WTC11 (cell line): ENCODE results near the gene SH3RF2.

Experiments used
- JUN ChIP-seq: sonication (generic); formaldehyde crosslinking; IDR thresholded peaks from 2 replicates; pipeline ENCODE4 v1.8.0; 2023; ENCODE audit warnings: mild to moderate bottlenecking, missing genetic modification reagents
- NFYB ChIP-seq: sonication (generic); formaldehyde crosslinking; conservative IDR thresholded peaks from 2 replicates; pipeline ENCODE4 v1.8.0; 2022; ENCODE audit warnings: low read depth, missing genetic modification reagents
- RELA ChIP-seq: sonication (generic); formaldehyde crosslinking; IDR thresholded peaks from 2 replicates; pipeline ENCODE4 v1.8.1; 2022; ENCODE audit warnings: missing genetic modification reagents, mild to moderate bottlenecking, borderline replicate concordance
- SP1 ChIP-seq: sonication (generic); formaldehyde crosslinking; conservative IDR thresholded peaks from 2 replicates; pipeline ENCODE4 v1.8.1; 2022; ENCODE audit warnings: missing genetic modification reagents
- TP53 ChIP-seq: sonication (generic); formaldehyde crosslinking; IDR thresholded peaks from 2 replicates; pipeline ENCODE4 v1.8.1; 2023; ENCODE audit warnings: mild to moderate bottlenecking, missing genetic modification reagents
- TF ChIP-seq, protein P1 (sequence below): fragments of 200-600 bp; IDR thresholded peaks from 2 replicates; pipeline ENCODE4 v1.8.0; 2022; ENCODE audit warnings: antibody characterized with exemption
- TF ChIP-seq, protein P2 (sequence below): sonication (generic); formaldehyde crosslinking; IDR thresholded peaks from 2 replicates; pipeline ENCODE4 v1.8.1; 2022; ENCODE audit warnings: low read depth, mild to moderate bottlenecking, moderate library complexity, missing genetic modification reagents, borderline replicate concordance
- TF ChIP-seq, protein P3 (sequence below): sonication (generic); formaldehyde crosslinking; IDR thresholded peaks from 2 replicates; pipeline ENCODE4 v1.8.0; 2022; ENCODE audit warnings: mild to moderate bottlenecking, missing genetic modification reagents
- TF ChIP-seq, protein P4 (sequence below): sonication (generic); formaldehyde crosslinking; conservative IDR thresholded peaks from 2 replicates; pipeline ENCODE4 v1.8.1; 2023; ENCODE audit warnings: mild to moderate bottlenecking, low read depth, missing genetic modification reagents, moderate library complexity
- TF ChIP-seq, protein P5 (sequence below): sonication (generic); formaldehyde crosslinking; IDR thresholded peaks from 2 replicates; pipeline ENCODE4 v1.8.1; 2023; ENCODE audit warnings: mild to moderate bottlenecking, missing genetic modification reagents

DNA sequence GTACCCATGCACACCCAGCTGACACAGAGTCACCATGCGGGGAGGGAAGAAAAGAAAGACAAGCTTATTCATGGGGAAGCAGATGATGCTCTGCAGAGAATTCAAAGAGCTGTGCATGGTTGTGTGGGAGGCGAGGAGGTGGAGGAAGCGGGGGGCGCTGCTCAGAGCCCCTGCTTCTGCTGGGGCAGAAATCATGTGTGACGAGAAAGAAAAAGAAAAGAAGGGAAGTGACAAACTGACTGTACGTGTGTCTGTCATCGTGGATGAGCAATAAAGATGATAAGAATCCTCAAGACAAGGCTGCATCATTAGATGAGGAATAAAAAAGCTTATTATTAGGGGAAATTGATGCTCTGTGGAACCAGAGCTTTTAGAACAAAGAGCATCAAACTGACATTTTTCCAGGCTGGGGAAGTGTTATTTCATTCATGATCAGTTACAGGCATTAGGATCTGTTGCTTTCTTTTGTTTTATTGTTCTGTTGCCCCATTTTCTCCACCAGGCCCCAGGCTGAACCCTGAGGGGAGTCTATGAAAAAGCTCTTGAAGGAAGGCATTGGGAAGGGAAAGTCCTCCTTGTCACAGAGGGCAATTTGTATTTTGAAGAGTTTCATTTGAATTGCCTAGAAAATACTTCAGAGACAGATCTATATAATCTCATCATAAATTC lies 20.3 kb upstream of the SH3RF2 start:
- no peak for TF ChIP-seq NFYB (CRISPR knock-in tag)
- TF ChIP-seq, protein P1, sequence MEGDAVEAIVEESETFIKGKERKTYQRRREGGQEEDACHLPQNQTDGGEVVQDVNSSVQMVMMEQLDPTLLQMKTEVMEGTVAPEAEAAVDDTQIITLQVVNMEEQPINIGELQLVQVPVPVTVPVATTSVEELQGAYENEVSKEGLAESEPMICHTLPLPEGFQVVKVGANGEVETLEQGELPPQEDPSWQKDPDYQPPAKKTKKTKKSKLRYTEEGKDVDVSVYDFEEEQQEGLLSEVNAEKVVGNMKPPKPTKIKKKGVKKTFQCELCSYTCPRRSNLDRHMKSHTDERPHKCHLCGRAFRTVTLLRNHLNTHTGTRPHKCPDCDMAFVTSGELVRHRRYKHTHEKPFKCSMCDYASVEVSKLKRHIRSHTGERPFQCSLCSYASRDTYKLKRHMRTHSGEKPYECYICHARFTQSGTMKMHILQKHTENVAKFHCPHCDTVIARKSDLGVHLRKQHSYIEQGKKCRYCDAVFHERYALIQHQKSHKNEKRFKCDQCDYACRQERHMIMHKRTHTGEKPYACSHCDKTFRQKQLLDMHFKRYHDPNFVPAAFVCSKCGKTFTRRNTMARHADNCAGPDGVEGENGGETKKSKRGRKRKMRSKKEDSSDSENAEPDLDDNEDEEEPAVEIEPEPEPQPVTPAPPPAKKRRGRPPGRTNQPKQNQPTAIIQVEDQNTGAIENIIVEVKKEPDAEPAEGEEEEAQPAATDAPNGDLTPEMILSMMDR: no peak
- TF ChIP-seq, protein P2, sequence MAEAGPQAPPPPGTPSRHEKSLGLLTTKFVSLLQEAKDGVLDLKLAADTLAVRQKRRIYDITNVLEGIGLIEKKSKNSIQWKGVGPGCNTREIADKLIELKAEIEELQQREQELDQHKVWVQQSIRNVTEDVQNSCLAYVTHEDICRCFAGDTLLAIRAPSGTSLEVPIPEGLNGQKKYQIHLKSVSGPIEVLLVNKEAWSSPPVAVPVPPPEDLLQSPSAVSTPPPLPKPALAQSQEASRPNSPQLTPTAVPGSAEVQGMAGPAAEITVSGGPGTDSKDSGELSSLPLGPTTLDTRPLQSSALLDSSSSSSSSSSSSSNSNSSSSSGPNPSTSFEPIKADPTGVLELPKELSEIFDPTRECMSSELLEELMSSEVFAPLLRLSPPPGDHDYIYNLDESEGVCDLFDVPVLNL (CRISPR knock-in tag): no peak
- TF ChIP-seq, protein P3, sequence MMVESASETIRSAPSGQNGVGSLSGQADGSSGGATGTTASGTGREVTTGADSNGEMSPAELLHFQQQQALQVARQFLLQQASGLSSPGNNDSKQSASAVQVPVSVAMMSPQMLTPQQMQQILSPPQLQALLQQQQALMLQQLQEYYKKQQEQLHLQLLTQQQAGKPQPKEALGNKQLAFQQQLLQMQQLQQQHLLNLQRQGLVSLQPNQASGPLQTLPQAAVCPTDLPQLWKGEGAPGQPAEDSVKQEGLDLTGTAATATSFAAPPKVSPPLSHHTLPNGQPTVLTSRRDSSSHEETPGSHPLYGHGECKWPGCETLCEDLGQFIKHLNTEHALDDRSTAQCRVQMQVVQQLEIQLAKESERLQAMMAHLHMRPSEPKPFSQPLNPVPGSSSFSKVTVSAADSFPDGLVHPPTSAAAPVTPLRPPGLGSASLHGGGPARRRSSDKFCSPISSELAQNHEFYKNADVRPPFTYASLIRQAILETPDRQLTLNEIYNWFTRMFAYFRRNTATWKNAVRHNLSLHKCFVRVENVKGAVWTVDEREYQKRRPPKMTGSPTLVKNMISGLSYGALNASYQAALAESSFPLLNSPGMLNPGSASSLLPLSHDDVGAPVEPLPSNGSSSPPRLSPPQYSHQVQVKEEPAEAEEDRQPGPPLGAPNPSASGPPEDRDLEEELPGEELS (CRISPR knock-in tag): no peak
- TF ChIP-seq, protein P4, sequence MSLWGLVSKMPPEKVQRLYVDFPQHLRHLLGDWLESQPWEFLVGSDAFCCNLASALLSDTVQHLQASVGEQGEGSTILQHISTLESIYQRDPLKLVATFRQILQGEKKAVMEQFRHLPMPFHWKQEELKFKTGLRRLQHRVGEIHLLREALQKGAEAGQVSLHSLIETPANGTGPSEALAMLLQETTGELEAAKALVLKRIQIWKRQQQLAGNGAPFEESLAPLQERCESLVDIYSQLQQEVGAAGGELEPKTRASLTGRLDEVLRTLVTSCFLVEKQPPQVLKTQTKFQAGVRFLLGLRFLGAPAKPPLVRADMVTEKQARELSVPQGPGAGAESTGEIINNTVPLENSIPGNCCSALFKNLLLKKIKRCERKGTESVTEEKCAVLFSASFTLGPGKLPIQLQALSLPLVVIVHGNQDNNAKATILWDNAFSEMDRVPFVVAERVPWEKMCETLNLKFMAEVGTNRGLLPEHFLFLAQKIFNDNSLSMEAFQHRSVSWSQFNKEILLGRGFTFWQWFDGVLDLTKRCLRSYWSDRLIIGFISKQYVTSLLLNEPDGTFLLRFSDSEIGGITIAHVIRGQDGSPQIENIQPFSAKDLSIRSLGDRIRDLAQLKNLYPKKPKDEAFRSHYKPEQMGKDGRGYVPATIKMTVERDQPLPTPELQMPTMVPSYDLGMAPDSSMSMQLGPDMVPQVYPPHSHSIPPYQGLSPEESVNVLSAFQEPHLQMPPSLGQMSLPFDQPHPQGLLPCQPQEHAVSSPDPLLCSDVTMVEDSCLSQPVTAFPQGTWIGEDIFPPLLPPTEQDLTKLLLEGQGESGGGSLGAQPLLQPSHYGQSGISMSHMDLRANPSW: no peak
- TF ChIP-seq SP1 (CRISPR knock-in tag): no peak
- TF ChIP-seq, protein P5, sequence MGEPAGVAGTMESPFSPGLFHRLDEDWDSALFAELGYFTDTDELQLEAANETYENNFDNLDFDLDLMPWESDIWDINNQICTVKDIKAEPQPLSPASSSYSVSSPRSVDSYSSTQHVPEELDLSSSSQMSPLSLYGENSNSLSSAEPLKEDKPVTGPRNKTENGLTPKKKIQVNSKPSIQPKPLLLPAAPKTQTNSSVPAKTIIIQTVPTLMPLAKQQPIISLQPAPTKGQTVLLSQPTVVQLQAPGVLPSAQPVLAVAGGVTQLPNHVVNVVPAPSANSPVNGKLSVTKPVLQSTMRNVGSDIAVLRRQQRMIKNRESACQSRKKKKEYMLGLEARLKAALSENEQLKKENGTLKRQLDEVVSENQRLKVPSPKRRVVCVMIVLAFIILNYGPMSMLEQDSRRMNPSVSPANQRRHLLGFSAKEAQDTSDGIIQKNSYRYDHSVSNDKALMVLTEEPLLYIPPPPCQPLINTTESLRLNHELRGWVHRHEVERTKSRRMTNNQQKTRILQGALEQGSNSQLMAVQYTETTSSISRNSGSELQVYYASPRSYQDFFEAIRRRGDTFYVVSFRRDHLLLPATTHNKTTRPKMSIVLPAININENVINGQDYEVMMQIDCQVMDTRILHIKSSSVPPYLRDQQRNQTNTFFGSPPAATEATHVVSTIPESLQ (CRISPR knock-in tag): no peak
- TF ChIP-seq JUN: no peak
- TF ChIP-seq TP53: no peak
- no peak for TF ChIP-seq RELA
